Raji (cell line): ENCODE results near the gene RXRA.

Experiments used
- POLR2A ChIP-seq: IDR thresholded peaks from 2 replicates; pipeline ENCODE4 v1.6.1; 2011; ENCODE audit warnings: low read depth, low read length, control low read depth; ENCODE audit not compliant: insufficient read depth

RXRA gene

DNA sequence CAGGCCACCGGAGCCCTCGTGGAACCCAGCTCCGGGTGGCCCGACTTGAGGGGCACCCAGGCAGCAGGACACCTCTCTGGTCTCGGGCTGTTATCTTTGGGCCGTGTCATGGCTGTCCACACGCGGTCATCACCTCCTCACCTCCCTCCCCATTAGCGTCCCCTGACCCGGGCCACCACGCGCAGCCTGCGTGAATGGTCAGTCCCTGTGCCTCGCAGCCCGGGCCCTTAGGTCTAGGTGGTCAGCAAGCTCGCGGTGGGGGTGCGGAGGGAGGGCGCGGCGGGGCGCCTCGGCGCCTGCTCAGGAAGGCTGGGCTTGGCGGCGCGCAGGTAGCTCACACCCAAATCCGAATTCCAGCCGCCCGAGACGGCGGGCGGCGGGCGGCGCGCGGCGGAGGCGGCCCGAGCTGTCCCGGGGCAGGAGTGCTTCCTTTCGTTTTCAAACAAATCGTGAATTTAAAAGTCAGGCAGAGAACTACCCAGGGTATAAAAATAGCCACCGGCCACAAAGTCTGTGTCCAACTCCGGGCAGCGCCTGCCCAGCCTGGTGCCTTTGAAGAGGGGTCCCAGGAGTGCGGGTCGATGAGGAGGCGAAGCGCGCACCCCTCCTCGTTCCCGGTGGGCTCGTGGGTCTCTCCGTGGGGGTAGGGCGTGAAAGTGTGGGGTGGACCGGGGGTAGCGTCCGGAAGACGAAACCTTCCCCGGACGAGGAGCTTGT is 1.0 kb upstream of the RXRA start:
- TF ChIP-seq POLR2A, result no peak

DNA sequence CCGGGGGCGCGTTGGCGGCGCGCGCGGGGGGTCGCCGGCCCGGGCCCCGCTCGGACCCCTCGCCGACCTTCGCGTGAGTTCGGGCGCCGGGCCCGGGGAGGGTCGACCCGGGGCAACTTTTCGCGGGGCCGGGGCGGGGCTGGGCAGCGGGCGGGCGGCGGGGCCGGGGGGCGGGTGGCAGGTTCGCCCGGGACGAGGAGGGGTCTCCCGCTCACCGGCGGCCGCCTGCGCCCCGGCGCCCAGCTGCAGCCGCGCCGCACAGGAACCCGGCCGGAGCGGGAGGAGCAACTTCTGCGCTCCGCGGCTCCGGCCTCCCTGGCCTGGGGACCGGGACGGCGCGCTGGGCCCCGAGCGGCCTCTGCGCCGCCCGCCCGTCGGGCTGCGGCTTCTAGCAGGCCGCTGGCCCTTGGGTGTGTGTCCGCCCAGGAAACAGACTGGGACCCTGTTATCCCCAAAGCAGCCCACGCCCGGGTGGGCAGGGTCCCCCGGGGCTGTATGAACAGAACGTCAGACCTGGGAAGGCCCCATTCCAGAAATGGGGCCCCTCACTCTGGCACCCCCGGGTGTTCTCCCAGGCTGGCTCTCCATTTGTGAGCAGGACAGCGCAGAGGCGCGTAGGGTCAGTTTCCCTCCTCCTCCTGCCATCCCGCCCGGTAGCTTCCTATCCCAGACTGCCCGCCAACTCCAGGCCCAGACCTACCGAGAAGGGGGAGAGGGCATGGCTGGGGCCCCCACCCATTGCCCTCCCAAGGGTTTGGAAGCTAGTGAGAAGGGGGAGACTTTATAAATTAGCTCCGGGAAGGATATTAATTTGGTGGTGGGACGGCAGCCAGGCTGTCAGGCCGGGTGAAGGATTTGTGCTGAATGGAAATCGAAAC is 708 bp downstream of the RXRA start:
- no peak for TF ChIP-seq POLR2A

DNA sequence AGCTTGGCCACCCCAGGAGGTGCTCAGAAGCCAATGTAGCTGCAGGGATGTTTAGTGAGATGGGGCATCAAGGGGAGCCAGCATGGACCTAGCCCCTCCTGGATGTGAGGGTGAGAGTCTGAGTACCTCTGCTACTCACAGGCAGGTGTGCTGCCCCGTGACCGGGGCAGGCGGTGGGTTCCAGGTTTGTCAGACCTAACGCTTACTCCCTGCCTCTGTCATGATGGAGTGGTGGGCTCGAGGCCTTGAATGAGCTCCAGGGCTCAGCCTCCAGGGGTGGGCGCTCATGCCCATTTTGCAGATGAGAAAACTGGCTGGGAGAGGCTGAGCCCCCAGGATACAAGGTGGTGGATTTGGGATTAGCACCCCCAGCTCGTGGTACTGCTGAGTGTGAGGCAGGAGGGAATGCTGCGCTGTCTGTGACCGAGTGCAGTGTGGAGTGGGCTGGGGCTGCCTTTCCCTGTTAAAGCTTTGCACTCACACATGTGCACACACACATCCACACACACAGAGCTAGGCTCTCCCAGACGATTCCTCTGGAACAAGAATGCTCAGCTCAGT is 1.5 kb downstream of the RXRA start:
- TF ChIP-seq POLR2A, result no peak

DNA sequence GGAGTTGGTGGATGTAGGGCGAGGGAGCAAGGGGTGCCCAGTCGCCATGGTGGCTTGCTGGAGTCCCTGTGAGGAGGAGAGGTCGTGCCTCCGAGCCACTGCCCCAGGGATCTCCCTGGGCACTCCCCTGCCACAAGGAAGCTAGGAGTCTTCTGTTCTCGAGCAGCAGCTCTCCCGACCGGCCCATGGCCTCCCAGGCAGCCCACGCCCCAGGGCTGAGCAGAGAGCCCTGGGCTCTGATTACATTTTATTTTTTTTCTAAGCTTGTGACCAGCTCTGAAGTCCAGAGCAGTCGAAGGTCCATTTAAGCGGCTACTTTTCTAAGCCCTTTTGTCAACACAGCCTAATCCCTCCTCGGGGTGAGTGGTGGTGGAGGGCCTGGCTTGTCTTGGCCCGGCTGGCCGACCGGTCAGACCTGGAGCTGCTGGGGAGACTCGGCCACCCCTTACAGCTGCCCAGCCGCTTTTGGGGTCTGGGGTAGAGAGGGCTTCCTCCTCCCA is 2.1 kb downstream of the RXRA start:
- no peak for TF ChIP-seq POLR2A

DNA sequence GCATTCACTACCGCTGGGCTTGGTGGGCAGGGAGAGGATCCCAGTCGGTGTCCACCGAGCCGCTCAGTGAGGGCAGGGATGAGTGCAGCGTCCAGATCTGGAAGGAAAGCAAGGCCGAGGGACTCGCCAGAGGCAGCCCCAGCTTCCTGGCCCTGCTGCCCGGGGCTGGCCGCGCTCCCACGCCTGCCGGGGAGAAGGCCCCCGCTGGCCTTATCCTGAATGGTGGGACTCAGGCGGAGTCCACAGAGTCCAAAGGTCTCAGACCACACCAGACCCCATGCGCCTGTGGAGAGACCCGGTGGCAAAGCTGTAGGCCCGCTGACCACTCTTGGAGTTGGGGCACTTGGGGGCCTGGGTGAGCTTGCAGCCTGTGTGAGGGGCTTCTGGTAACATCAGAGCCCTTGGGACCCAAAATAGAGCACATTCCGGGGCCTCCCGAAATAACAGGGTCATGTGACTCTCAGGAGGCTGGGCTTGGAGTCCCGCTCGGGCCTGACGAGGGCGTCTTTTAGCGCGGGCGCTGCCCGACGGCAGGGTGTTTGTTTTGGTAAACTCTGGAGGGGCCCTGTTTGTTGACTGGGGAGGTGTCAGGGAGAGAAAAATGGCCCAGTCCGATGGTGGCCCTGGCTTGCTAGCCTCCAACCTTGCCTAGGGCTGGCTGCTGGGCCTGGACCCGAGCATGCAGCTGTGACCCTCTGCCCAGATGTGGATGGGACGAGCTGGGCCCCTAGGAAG is 2.8 kb downstream of the RXRA start:
- no peak for TF ChIP-seq POLR2A

DNA sequence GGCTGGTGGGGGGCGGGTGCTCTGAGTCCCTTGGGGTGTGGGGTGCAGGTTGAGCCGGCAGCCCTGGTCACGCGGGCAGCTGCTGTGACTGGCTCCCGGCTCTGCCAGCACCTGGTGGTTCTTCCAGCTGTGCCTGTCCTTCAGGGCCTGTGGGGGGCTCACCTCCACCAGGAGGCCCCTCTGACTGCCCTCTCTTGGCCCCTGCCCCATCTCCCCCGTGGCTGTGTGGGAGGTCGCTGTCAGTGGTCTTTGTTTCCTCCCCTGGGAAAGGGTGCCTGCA is 3.3 kb downstream of the RXRA start:
- TF ChIP-seq POLR2A, result no peak

DNA sequence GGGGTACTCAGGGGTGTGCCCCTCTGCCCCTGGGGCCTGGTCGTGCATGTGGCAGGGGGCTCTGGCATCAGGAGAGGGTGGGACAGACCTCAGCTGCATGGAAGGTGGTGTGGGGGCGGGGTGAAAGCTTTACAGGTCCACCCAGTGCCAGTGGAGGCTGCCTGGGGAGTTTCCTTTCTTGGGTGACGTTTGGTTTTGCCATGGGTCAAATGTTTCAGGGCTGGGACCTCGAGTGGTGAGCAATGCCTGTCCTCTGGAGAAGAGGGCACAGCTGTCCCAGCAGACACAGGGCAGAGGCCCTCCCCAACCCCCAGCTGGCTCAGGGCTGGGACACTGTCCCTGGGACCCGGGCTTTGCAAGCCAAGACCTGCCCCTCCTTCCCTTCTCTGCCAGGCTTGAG is 3.6 kb downstream of the RXRA start:
- TF ChIP-seq POLR2A, result no peak

DNA sequence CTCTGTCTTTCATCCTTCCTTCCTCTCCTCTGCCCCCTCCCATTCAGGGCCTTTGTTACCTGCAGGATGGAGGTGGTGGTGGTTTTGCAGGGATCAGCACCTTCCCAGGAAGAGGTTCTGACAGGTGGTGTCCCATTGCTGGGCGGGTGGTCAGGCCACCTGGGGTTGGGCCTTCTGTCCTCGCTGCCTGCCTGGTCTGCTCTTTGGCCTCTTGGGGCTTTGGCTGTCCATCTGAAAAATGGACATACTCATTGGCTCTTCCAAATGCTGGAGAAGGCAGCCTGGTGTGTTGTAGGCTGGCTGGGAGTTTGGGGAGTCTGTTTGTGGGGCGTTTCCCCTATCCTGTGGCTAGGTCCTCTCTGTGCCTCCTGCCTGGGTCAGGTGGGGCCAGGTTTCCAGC is 4.3 kb downstream of the RXRA start:
- no peak for TF ChIP-seq POLR2A

DNA sequence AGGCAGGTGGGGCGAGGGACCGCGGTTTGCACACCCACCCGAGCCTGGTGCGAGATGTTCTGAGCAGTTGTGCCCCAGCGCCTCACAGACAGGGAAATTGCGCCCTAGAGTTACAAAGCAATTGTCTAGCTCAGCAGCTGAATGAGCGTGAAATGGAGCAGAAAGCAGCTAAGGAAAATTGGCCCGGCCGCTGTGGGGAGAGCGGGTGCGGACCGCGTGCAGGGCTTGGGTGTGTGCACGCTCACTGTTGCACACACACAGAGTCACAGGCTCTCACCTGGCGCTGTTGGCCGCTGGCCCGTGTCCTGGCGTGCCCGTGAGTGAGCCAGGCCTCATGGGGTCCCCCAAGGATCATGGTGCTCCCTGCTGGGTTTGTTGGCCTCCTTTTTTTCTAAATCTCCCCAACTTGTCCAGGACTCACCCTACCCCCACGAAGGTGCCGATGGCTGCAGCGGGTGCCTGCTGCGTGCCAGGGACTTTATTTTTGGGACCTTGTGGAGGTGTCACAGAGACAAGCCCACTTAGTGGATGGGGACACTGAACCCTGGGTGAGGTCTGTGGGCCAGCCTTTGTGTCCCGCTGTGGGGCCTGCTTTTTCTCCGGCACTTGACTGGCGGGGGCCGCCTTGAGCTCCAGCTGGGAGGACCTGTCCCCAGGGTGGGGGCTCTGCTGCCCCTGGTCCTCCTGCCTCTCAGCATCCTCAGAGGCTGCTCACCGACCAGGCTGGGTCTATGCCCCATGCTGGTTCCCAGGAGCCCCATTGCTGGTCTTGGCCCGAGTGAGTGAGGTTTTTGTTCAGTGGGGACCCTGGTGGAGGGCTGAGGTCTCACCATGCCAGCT is 5.2 kb downstream of the RXRA start:
- TF ChIP-seq POLR2A, result no peak

DNA sequence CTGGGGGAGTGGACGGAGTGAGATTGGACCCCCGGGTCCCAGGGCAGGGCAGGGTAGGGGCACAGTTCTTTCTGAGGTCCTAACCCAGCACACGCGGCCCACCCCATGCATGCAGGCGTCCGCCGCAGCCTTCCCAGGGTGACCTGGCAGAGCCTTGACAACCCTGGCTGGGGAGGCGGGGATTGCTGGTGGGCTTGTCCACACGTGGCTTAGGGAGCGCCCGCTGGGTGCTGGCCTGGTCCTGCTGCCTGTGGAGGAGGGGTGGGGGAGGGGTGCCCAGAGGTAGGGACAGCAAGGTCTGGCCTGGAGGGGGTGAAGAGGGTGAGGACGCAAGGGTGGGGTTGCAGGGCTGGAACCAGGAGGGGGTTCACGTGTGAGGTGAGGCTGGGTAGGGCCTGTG is 6.0 kb downstream of the RXRA start:
- no peak for TF ChIP-seq POLR2A

DNA sequence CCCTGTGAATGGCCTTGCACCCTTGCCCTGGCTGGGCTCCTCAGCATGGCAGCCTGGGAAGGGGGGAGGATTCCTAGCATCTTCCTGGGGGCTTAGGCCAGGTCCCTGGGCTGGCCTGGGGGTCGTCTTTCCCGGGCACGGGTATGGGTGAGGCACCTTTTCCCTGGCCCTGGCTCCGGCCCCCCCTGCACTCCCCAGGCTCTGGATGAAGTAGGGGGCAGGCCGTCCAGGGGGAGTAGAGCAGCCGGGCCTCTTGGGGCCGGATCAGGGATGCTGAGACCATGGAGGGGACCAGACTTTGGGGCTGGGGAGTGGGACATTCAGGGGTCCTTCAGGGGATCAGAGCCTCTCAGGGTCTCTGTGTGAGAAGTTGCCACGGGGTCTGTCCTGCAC is 6.6 kb downstream of the RXRA start:
- TF ChIP-seq POLR2A, result no peak

DNA sequence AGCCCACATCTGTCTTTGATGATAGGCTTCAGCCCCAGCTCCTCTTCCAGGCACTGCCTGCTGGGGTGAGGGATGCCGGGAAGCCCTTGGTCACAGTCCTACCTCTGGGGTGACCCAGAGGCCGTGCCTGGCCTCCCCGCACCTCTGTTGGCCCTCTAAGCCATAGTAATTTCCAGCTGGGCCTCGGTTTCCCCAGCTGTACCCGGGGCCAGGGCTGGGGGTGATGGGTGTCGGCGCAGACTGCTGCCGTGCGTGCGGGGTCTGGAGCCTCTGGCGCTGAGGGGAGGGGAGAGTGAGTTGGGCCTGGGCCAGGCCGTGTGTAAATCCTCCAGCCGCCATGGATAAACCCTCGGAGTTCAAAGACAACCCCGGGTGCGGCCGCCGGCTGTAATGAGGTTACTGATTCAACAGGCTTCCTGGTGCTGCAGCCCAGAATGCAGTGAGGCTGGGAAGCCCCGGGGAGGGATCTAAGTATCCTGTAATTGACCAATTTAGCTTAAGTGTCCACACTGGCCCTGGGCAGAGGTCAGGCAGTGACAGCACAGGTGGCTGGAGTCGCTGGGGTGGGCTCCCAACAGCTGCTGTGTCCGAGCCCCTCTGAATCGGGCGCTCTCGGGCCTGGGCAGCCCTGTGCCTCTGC is 7.1 kb downstream of the RXRA start:
- no peak for TF ChIP-seq POLR2A

DNA sequence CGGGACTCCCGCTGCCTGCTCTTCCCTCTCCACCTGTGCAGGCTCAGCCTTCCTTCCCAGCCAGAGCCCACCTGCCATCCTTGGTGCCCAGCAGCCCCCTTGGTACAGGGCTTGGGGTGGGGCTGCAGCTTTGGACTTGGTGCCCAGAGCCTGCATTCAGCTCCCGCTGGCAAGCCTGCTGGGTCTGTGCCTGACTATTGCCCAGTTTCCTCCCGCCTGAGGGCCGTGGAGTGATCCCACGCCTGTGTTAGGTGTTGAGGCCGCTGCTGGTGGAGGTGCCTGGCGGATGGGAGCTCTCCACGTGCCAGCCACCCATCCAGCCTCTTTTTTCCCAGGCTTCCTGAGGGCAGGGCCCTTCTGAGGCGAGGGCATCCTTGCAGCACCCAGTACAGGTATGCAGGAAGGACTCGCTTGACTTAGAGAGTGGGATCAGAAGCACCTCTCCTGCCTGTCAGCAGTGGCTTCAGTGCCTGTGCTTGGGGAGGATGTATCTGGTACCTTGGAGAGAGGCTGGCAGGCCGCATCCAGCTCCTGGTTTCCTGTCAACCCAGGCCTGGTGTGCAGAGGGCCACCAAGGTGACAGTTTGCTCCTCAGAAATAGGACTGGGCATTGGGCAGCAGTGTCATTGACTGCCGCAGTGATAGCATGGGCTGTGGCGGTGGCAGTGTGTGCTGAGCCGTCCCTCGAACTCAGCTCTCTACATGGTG is 7.8 kb downstream of the RXRA start:
- no peak for TF ChIP-seq POLR2A

DNA sequence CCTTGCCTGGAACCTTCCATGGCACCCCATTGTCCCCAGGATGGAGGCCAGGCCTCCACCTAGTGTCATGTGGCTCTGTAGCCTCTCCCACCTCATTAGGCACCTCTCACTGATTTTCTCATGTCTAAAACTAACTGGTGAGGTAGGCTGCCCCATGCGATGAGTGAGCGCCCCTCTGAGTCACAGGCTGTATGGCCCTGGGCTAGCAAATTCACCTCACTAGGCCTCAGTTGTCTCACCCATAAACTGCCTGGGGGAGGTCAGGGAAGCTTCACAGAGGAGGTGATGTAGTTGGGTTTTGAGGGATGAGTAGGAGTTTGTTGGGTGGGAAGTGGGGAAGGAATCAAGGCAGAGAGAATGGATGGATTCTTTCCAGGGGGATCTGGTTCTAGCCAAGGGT is 8.8 kb downstream of the RXRA start:
- TF ChIP-seq POLR2A, result no peak
